GM21381 (cell line): ENCODE results near the gene AOAH.

Experiments
- ATAC-seq: cut with Tn5 transposase; IDR thresholded peaks from one replicate; pipeline ENCODE4 v1.9.1; 2021; ENCODE audit warnings: mild to moderate bottlenecking, moderate library complexity; ENCODE audit not compliant: unreplicated experiment

The AOAH gene

GRCh38 chr7:36604806-36605205 lies 119.5 kb downstream of the AOAH start:
- ATAC-seq: no peak

- ATAC-seq: no peak
These were observed 121.1 kb downstream of the AOAH start for GRCh38 chr7:36602934-36603887.

GRCh38 chr7:36602511-36602910 lies 121.8 kb downstream of the AOAH start:
- ATAC-seq: no peak

GRCh38 chr7:36601601-36602000 lies 122.7 kb downstream of the AOAH start:
- ATAC-seq: no peak

GRCh38 chr7:36600869-36601530 lies 123.3 kb downstream of the AOAH start:
- ATAC-seq: no peak

GRCh38 chr7:36600314-36600682 lies 124.0 kb downstream of the AOAH start:
- no peak for ATAC-seq

- no peak for ATAC-seq
These were observed 124.5 kb downstream of the AOAH start for GRCh38 chr7:36599645-36600313.

GRCh38 chr7:36598054-36598674 lies 126.1 kb downstream of the AOAH start:
- no peak for ATAC-seq

GRCh38 chr7:36597090-36597773 lies 127.1 kb downstream of the AOAH start:
- no peak for ATAC-seq

- no peak for ATAC-seq
These were observed 129.8 kb downstream of the AOAH start for GRCh38 chr7:36594445-36594844.

- ATAC-seq: no peak
These were observed 132.7 kb downstream of the AOAH start for GRCh38 chr7:36591636-36592035.

- no peak for ATAC-seq
These were observed 134.9 kb downstream of the AOAH start for GRCh38 chr7:36589391-36589790.

GRCh38 chr7:36583318-36583717 lies 141.0 kb downstream of the AOAH start:
- no peak for ATAC-seq

- no peak for ATAC-seq
These were observed 148.5 kb downstream of the AOAH start for GRCh38 chr7:36575832-36576231.

- ATAC-seq: no peak
These were observed 151.2 kb downstream of the AOAH start for GRCh38 chr7:36573066-36573465.

- no peak for ATAC-seq
These were observed 153.1 kb downstream of the AOAH start for GRCh38 chr7:36571190-36571560.

- ATAC-seq: no peak
These were observed 153.6 kb downstream of the AOAH start for GRCh38 chr7:36570528-36571189.

GRCh38 chr7:36568452-36568849 lies 155.8 kb downstream of the AOAH start:
- no peak for ATAC-seq

GRCh38 chr7:36567699-36568451 lies 156.4 kb downstream of the AOAH start:
- ATAC-seq: no peak
